GM12878 (cell line): ENCODE measurements around the gene GNG13. TPM values are rescaled to one million over a fixed set of nuclear protein-coding genes. Genes with fewer than 3 reads are reported as not detected.
A peak's percentile ranks its signal among the peaks of the same experiment; 100 is the strongest.

Source experiments
- BHLHE40 ChIP-seq, 2 experiments: fragments of 450-650 bp in 1 of 2; IDR thresholded peaks; 2 replicates each; pipeline ENCODE4 v1.6.1; 2011 to 2017; ENCODE audit warnings: low read depth in 2 of 2, borderline replicate concordance in 1 of 2, improper control_type of control experiment in 1 of 2, low read length in 1 of 2, mild to moderate bottlenecking in 1 of 2
- FOXM1 ChIP-seq: IDR thresholded peaks from 2 replicates; pipeline ENCODE4 v1.6.1; 2012; ENCODE audit warnings: low read depth, mild to moderate bottlenecking, inconsistent platforms, low read length, moderate library complexity
- IKZF2 ChIP-seq, 2 experiments: fragments of 450-650 bp; IDR thresholded peaks; 2 replicates each; pipeline ENCODE4 v1.6.1; 2017; ENCODE audit warnings: mild to moderate bottlenecking in 2 of 2, moderate library complexity in 2 of 2
- KAT2A ChIP-seq: conservative IDR thresholded peaks from 2 replicates; pipeline ENCODE4 v1.6.1; 2011; ENCODE audit warnings: low read depth, low read length; ENCODE audit not compliant: control insufficient read depth
- MTA2 ChIP-seq: fragments of 450-650 bp; IDR thresholded peaks from 2 replicates; pipeline ENCODE4 v1.6.1; 2016; ENCODE audit warnings: low read depth, mild to moderate bottlenecking, moderate library complexity
- SIX5 ChIP-seq: IDR thresholded peaks from 2 replicates; pipeline ENCODE4 v1.6.1; 2011; ENCODE audit warnings: mild to moderate bottlenecking, low read depth, low read length, moderate library complexity; ENCODE audit not compliant: severe bottlenecking
- STAT1 ChIP-seq: fragments of 450-650 bp; conservative IDR thresholded peaks from 2 replicates; pipeline ENCODE4 v1.6.1; 2014; ENCODE audit warnings: antibody characterized with exemption, mild to moderate bottlenecking
- polyA plus RNA-seq, 11 experiments: library from polyadenylated mRNA; depleted of rRNA in 4 of 11; unstranded in 6 of 11; stranded (reverse) in 5 of 11; fragments of >200 nt; fragmentation: Nextera tagmentation in 4 of 11; fragmentation: Illumina TruSeq in 1 of 11; extraction: Ambion mirVana in 4 of 11; extraction: Trizol in 1 of 11; gene quantifications; 1 replicate in 1 of 11; 2 replicates in 10 of 11; pipeline versions ENCODE4 v1.2.1 to v1.2.3, GENCODE V29; 2011 to 2016; ENCODE audit warnings: inconsistent platforms in 2 of 11, missing spikeins in 2 of 11, low read depth in 1 of 11
- total RNA-seq, 4 experiments: library from RNA; depleted of rRNA in 3 of 4; stranded (reverse); fragments of >200 nt in 3 of 4; fragmentation: Illumina TruSeq in 1 of 4; extraction: Trizol in 1 of 4; gene quantifications; 2 replicates each; pipeline versions ENCODE4 v1.2.1 to v1.2.3, GENCODE V29; 2013 to 2021
- TF ChIP-seq, protein P1 (sequence below): fragments of 450-650 bp; IDR thresholded peaks from 2 replicates; pipeline ENCODE4 v1.6.1; 2018; ENCODE audit warnings: mild to moderate bottlenecking, low read depth, moderate library complexity; ENCODE audit not compliant: partially characterized antibody
- TF ChIP-seq, protein P2 (sequence below): fragments of 450-650 bp; IDR thresholded peaks from 2 replicates; pipeline ENCODE4 v1.6.1; 2016; ENCODE audit warnings: mild to moderate bottlenecking, moderate library complexity, borderline replicate concordance
- TF ChIP-seq, protein P3 (sequence below): fragments of 450-650 bp; IDR thresholded peaks from 2 replicates; pipeline ENCODE4 v1.6.1; 2017; ENCODE audit warnings: low read depth, mild to moderate bottlenecking, moderate library complexity
- TF ChIP-seq, protein P4 (sequence below): IDR thresholded peaks from 2 replicates; pipeline ENCODE4 v1.6.1; 2012; ENCODE audit warnings: low read length, inconsistent platforms
- TF ChIP-seq, protein P5 (sequence below): IDR thresholded peaks from 2 replicates; pipeline ENCODE4 v1.6.1; 2012; ENCODE audit warnings: improper control_type of control experiment, low read depth, low read length; ENCODE audit not compliant: insufficient replicate concordance

Gene GNG13
- total and polyA plus RNA-seq, 10 of the 15 experiments (the other 5 are each of a cell fraction or from before 2014, with no cell fraction given) = not detected

DNA sequence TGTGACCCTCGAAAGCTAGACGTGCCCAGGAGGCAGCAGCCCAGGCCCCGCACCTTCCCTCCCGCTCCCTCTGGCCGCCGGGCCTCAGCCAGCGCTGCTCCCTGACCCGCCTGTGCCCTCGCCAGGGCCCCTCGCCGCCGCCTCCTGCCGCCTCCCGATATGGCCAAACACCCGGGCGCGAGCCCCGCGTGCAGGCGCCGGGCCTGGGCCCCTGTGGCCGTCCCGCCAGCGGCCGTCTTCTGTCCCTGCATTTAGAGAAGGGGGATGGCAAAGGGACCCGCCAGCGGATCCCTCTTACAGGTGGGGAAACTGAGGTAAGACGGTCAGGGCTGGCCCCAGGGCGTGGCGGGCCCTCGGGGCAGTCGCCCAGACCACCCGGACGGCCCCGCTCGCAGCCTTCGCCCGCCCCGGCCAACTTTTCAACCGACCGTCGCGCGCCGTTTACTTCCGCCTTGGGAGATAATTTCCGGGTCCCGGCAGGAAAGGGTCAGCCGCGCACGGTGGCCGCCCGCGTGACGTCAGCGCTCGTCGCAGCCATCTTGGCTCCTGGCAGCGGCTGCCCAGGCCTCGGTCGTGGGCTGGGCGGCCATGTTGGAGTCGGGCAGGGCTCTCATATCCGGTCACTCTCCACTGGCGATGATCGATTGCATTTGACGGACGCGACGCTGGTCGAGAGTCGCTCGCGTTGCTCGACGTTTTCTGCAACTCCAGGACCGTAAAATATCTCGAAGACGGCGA lies 7.0 kb upstream of the GNG13 start (continued):
- TF ChIP-seq, protein P1, sequence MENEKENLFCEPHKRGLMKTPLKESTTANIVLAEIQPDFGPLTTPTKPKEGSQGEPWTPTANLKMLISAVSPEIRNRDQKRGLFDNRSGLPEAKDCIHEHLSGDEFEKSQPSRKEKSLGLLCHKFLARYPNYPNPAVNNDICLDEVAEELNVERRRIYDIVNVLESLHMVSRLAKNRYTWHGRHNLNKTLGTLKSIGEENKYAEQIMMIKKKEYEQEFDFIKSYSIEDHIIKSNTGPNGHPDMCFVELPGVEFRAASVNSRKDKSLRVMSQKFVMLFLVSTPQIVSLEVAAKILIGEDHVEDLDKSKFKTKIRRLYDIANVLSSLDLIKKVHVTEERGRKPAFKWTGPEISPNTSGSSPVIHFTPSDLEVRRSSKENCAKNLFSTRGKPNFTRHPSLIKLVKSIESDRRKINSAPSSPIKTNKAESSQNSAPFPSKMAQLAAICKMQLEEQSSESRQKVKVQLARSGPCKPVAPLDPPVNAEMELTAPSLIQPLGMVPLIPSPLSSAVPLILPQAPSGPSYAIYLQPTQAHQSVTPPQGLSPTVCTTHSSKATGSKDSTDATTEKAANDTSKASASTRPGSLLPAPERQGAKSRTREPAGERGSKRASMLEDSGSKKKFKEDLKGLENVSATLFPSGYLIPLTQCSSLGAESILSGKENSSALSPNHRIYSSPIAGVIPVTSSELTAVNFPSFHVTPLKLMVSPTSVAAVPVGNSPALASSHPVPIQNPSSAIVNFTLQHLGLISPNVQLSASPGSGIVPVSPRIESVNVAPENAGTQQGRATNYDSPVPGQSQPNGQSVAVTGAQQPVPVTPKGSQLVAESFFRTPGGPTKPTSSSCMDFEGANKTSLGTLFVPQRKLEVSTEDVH = no peak
- TF ChIP-seq, protein P2, sequence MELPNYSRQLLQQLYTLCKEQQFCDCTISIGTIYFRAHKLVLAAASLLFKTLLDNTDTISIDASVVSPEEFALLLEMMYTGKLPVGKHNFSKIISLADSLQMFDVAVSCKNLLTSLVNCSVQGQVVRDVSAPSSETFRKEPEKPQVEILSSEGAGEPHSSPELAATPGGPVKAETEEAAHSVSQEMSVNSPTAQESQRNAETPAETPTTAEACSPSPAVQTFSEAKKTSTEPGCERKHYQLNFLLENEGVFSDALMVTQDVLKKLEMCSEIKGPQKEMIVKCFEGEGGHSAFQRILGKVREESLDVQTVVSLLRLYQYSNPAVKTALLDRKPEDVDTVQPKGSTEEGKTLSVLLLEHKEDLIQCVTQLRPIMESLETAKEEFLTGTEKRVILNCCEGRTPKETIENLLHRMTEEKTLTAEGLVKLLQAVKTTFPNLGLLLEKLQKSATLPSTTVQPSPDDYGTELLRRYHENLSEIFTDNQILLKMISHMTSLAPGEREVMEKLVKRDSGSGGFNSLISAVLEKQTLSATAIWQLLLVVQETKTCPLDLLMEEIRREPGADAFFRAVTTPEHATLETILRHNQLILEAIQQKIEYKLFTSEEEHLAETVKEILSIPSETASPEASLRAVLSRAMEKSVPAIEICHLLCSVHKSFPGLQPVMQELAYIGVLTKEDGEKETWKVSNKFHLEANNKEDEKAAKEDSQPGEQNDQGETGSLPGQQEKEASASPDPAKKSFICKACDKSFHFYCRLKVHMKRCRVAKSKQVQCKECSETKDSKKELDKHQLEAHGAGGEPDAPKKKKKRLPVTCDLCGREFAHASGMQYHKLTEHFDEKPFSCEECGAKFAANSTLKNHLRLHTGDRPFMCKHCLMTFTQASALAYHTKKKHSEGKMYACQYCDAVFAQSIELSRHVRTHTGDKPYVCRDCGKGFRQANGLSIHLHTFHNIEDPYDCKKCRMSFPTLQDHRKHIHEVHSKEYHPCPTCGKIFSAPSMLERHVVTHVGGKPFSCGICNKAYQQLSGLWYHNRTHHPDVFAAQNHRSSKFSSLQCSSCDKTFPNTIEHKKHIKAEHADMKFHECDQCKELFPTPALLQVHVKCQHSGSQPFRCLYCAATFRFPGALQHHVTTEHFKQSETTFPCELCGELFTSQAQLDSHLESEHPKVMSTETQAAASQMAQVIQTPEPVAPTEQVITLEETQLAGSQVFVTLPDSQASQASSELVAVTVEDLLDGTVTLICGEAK = peak; percentile 89
- TF ChIP-seq SIX5 (peak; percentile 60), BHLHE40 (IDR thresholded peaks at IDR 0.05; ENCODE audit: borderline replicate concordance in 1 of 2, low read depth in 2 of 2, low read length in 1 of 2) (peak; percentile 41 to 75; a peak in 3 of 4 replicates), IKZF2 (IDR thresholded peaks at IDR 0.05) (no peak), MTA2 (peak; percentile 21), STAT1 (0 out of 2 replicates have a peak, but pooled peaks have one; percentile 62), KAT2A (no peak), FOXM1 (no peak)
- TF ChIP-seq, protein P3, sequence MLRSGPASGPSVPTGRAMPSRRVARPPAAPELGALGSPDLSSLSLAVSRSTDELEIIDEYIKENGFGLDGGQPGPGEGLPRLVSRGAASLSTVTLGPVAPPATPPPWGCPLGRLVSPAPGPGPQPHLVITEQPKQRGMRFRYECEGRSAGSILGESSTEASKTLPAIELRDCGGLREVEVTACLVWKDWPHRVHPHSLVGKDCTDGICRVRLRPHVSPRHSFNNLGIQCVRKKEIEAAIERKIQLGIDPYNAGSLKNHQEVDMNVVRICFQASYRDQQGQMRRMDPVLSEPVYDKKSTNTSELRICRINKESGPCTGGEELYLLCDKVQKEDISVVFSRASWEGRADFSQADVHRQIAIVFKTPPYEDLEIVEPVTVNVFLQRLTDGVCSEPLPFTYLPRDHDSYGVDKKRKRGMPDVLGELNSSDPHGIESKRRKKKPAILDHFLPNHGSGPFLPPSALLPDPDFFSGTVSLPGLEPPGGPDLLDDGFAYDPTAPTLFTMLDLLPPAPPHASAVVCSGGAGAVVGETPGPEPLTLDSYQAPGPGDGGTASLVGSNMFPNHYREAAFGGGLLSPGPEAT = 0 out of 2 replicates have a peak, but pooled peaks have one; percentile 16
- TF ChIP-seq, protein P4, sequence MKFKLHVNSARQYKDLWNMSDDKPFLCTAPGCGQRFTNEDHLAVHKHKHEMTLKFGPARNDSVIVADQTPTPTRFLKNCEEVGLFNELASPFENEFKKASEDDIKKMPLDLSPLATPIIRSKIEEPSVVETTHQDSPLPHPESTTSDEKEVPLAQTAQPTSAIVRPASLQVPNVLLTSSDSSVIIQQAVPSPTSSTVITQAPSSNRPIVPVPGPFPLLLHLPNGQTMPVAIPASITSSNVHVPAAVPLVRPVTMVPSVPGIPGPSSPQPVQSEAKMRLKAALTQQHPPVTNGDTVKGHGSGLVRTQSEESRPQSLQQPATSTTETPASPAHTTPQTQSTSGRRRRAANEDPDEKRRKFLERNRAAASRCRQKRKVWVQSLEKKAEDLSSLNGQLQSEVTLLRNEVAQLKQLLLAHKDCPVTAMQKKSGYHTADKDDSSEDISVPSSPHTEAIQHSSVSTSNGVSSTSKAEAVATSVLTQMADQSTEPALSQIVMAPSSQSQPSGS = no peak
- TF ChIP-seq, protein P5, sequence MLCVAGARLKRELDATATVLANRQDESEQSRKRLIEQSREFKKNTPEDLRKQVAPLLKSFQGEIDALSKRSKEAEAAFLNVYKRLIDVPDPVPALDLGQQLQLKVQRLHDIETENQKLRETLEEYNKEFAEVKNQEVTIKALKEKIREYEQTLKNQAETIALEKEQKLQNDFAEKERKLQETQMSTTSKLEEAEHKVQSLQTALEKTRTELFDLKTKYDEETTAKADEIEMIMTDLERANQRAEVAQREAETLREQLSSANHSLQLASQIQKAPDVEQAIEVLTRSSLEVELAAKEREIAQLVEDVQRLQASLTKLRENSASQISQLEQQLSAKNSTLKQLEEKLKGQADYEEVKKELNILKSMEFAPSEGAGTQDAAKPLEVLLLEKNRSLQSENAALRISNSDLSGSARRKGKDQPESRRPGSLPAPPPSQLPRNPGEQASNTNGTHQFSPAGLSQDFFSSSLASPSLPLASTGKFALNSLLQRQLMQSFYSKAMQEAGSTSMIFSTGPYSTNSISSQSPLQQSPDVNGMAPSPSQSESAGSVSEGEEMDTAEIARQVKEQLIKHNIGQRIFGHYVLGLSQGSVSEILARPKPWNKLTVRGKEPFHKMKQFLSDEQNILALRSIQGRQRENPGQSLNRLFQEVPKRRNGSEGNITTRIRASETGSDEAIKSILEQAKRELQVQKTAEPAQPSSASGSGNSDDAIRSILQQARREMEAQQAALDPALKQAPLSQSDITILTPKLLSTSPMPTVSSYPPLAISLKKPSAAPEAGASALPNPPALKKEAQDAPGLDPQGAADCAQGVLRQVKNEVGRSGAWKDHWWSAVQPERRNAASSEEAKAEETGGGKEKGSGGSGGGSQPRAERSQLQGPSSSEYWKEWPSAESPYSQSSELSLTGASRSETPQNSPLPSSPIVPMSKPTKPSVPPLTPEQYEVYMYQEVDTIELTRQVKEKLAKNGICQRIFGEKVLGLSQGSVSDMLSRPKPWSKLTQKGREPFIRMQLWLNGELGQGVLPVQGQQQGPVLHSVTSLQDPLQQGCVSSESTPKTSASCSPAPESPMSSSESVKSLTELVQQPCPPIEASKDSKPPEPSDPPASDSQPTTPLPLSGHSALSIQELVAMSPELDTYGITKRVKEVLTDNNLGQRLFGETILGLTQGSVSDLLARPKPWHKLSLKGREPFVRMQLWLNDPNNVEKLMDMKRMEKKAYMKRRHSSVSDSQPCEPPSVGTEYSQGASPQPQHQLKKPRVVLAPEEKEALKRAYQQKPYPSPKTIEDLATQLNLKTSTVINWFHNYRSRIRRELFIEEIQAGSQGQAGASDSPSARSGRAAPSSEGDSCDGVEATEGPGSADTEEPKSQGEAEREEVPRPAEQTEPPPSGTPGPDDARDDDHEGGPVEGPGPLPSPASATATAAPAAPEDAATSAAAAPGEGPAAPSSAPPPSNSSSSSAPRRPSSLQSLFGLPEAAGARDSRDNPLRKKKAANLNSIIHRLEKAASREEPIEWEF = no peak
